K562 (cell line): ENCODE results near the gene RNF166. TPM values are rescaled to one million over a fixed set of nuclear protein-coding genes. Genes with fewer than 3 reads are reported as not detected.

Source experiments
- ZNF785 ChIP-seq: fragments of 250-450 bp; sonication (Bioruptor Pico); IDR thresholded peaks from 2 replicates; pipeline ENCODE4 v1.4.0; 2020; ENCODE audit warnings: mild to moderate bottlenecking
- polyA plus RNA-seq, 8 experiments: library from polyadenylated mRNA; depleted of rRNA in 4 of 8; stranded (reverse) in 5 of 8; unstranded in 3 of 8; fragments of >200 nt; fragmentation: Nextera tagmentation in 2 of 8; fragmentation: Illumina TruSeq in 1 of 8; extraction: Ambion mirVana in 2 of 8; extraction: Trizol in 1 of 8; gene quantifications; 2 replicates each; pipeline versions ENCODE4 v1.2.1 to v1.2.3, GENCODE V29; 2011 to 2014; ENCODE audit warnings: inconsistent platforms in 1 of 8, missing spikeins in 1 of 8
- total RNA-seq, 7 experiments: library from RNA; depleted of rRNA in 6 of 7; stranded (reverse); fragments of >200 nt in 6 of 7; fragmentation: Illumina TruSeq in 2 of 7; extraction: Trizol in 2 of 7; gene quantifications; 2 replicates each; pipeline versions ENCODE4 v1.2.1 to v1.2.3, GENCODE V29; 2011 to 2021; ENCODE audit warnings: low replicate concordance in 1 of 7
- TF ChIP-seq, protein P1 (sequence below): fragments of 150-350 bp; IDR thresholded peaks from 2 replicates; pipeline ENCODE4 v1.6.1; 2014; ENCODE audit warnings: low read depth, mild to moderate bottlenecking, low read length, borderline replicate concordance
- TF ChIP-seq, protein P2 (sequence below): sonication (generic); formaldehyde crosslinking; IDR thresholded peaks from 2 replicates; pipeline ENCODE4 v1.4.0; 2020; ENCODE audit warnings: mild to moderate bottlenecking, missing genetic modification reagents

RNF166 gene
- total and polyA plus RNA-seq, 9 of the 15 experiments (the other 6 are each of a cell fraction or from before 2014, with no cell fraction given), result 0.56 to 60.3 (median 19.5) TPM

DNA sequence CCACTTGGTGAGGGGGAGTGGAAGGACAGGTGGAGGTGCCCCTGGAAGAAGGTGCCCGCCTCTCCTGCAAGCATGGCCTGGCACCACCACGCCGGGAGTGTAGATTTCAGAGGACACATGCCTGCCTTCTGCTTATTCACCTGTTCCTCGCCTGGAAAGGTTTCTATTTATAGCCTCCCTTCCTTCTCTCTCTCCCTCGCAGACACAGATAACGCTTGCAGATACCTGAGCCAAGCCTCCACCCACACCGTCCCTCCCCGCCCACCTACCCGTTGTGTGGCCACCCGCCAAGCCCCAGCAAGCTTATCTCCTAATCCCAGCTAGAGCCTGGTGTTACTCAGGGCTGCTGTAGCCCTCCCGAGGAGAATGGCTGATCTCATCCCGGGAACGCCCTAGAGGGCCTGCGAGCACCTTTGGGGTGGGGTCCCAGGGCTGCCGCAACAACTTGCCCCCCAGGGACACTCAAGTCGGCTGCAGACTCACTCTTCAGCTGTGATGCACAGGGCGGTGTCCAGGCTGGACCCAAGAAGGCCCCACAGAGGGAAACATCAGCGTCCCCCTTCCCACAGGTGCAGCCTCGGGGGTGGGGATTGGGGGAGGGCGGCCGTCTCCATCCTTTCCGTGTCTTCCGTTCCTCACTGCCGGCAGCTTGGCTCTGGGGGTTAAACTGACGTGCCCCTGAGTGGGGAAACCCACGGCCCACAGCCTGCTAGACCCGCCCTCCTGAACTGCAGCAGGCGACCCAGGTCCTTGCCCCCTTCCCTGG, 18.0 kb downstream of the RNF166 start (continued):
- TF ChIP-seq, protein P1, sequence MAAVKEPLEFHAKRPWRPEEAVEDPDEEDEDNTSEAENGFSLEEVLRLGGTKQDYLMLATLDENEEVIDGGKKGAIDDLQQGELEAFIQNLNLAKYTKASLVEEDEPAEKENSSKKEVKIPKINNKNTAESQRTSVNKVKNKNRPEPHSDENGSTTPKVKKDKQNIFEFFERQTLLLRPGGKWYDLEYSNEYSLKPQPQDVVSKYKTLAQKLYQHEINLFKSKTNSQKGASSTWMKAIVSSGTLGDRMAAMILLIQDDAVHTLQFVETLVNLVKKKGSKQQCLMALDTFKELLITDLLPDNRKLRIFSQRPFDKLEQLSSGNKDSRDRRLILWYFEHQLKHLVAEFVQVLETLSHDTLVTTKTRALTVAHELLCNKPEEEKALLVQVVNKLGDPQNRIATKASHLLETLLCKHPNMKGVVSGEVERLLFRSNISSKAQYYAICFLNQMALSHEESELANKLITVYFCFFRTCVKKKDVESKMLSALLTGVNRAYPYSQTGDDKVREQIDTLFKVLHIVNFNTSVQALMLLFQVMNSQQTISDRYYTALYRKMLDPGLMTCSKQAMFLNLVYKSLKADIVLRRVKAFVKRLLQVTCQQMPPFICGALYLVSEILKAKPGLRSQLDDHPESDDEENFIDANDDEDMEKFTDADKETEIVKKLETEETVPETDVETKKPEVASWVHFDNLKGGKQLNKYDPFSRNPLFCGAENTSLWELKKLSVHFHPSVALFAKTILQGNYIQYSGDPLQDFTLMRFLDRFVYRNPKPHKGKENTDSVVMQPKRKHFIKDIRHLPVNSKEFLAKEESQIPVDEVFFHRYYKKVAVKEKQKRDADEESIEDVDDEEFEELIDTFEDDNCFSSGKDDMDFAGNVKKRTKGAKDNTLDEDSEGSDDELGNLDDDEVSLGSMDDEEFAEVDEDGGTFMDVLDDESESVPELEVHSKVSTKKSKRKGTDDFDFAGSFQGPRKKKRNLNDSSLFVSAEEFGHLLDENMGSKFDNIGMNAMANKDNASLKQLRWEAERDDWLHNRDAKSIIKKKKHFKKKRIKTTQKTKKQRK, result 0 out of 2 replicates have a peak, but pooled peaks have one; percentile 13
- no peak for TF ChIP-seq ZNF785 (CRISPR knock-in tag)
- TF ChIP-seq, protein P2, sequence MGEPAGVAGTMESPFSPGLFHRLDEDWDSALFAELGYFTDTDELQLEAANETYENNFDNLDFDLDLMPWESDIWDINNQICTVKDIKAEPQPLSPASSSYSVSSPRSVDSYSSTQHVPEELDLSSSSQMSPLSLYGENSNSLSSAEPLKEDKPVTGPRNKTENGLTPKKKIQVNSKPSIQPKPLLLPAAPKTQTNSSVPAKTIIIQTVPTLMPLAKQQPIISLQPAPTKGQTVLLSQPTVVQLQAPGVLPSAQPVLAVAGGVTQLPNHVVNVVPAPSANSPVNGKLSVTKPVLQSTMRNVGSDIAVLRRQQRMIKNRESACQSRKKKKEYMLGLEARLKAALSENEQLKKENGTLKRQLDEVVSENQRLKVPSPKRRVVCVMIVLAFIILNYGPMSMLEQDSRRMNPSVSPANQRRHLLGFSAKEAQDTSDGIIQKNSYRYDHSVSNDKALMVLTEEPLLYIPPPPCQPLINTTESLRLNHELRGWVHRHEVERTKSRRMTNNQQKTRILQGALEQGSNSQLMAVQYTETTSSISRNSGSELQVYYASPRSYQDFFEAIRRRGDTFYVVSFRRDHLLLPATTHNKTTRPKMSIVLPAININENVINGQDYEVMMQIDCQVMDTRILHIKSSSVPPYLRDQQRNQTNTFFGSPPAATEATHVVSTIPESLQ, result no peak
